HUES64 (cell line): Measurements from ENCODE around the gene ADAP1.

Source experiments
- H3K27ac ChIP-seq: 2 replicates; pipeline ENCODE4 v1.7.0; 2013; ENCODE audit warnings: low read depth, low read length, inconsistent platforms
- H3K27me3 ChIP-seq: 2 replicates; pipeline ENCODE4 v1.6.1; 2013; ENCODE audit warnings: mild to moderate bottlenecking, low read length; ENCODE audit not compliant: insufficient read depth
- H3K36me3 ChIP-seq: 2 replicates; pipeline ENCODE4 v1.6.1; 2013; ENCODE audit warnings: mild to moderate bottlenecking, low read length; ENCODE audit not compliant: insufficient read depth
- H3K4me1 ChIP-seq: 2 replicates; pipeline ENCODE4 v1.6.1; 2013; ENCODE audit warnings: mild to moderate bottlenecking, low read length, moderate library complexity; ENCODE audit not compliant: insufficient read depth
- H3K4me3 ChIP-seq: 2 replicates; pipeline ENCODE4 v1.5.1; 2013; ENCODE audit warnings: mild to moderate bottlenecking, low read length, moderate library complexity
- H3K9ac ChIP-seq: 2 replicates; pipeline ENCODE4 v1.6.1; 2013; ENCODE audit warnings: mild to moderate bottlenecking, low read depth, low read length
- H3K9me3 ChIP-seq: 2 replicates; pipeline ENCODE4 v1.6.1; 2013; ENCODE audit warnings: low read depth, low read length; ENCODE audit not compliant: insufficient read depth
- WGBS: fragments of 150-250, 120-280 bp; methylation state at CpG from one replicate; pipeline ENCODE4 v1.1.7; 2013; ENCODE audit warnings: missing lambda C conversion rate; 5-methylcytosine and 5-hydroxymethylcytosine counted together

The ADAP1 gene

GRCh38 chr7:986766-987751, 32.6 kb upstream of the ADAP1 start:
- H3K9ac ChIP-seq = no peak overlapping the region
- no peak overlapping the region for H3K27ac ChIP-seq

GRCh38 chr7:985915-986741, 31.6 kb upstream of the ADAP1 start:
- Histone ChIP-seq H3K9me3 (no peaks in the 10 kb centered on the region), H3K36me3 (no peaks in the 10 kb centered on the region), H3K27me3 (no peaks in the 10 kb centered on the region), H3K9ac (no peak overlapping the region), H3K4me1 (no peaks in the 10 kb centered on the region), H3K4me3 (no peak overlapping the region), H3K27ac (no peak overlapping the region)
- 89% methylated on average over 41 of the region's 41 CpGs for WGBS

More at GRCh38 chr7:986766-987751, 32.6 kb upstream of the ADAP1 start:
- H3K4me1 ChIP-seq = no peaks in the 10 kb centered on the region
- H3K27me3 ChIP-seq = no peaks in the 10 kb centered on the region
- no peaks in the 10 kb centered on the region for H3K36me3 ChIP-seq
- 95% methylated on average over 56 of the region's 56 CpGs for WGBS
- H3K9me3 ChIP-seq = no peaks in the 10 kb centered on the region
- no peak overlapping the region for H3K4me3 ChIP-seq

- Histone ChIP-seq H3K9ac (no peak overlapping the region), H3K4me3 (no peak overlapping the region), H3K4me1 (no peaks in the 10 kb centered on the region), H3K27ac (no peak overlapping the region), H3K27me3 (no peaks in the 10 kb centered on the region), H3K36me3 (no peaks in the 10 kb centered on the region), H3K9me3 (no peaks in the 10 kb centered on the region)
- 90% methylated on average over 16 of the region's 16 CpGs for WGBS
Observed at GRCh38 chr7:985127-985416, 30.6 kb upstream of the ADAP1 start.

- Histone ChIP-seq H3K4me3 (no peak overlapping the region), H3K4me1 (no peaks in the 10 kb centered on the region), H3K36me3 (no peaks in the 10 kb centered on the region), H3K27ac (no peak overlapping the region), H3K27me3 (no peaks in the 10 kb centered on the region), H3K9me3 (no peaks in the 10 kb centered on the region), H3K9ac (no peak overlapping the region)
- WGBS = 94% methylated on average over 39 of the region's 39 CpGs
Observed at GRCh38 chr7:984361-985126, 30.1 kb upstream of the ADAP1 start.

- Histone ChIP-seq H3K27ac (no peak overlapping the region), H3K9me3 (no peaks in the 10 kb centered on the region), H3K36me3 (no peaks in the 10 kb centered on the region), H3K4me1 (no peaks in the 10 kb centered on the region), H3K9ac (no peak overlapping the region), H3K27me3 (no peaks in the 10 kb centered on the region), H3K4me3 (no peak overlapping the region)
- WGBS = 93% methylated on average over 20 of the region's 20 CpGs
Observed at GRCh38 chr7:983616-984071, 29.2 kb upstream of the ADAP1 start.

GRCh38 chr7:983004-983615, 28.6 kb upstream of the ADAP1 start, which contains the start of gene CYP2W1:
CYP2W1 (plus strand) TSS chr7:983181; CDS start chr7:983212, 31 bp downstream.
- Histone ChIP-seq H3K4me1 (no peaks in the 10 kb centered on the region), H3K9ac (no peak within 1 kb of the TSS), H3K27me3 (no peaks in the 10 kb centered on the region), H3K27ac (no peak within 1 kb of the TSS), H3K9me3 (no peaks in the 10 kb centered on the region), H3K4me3 (no peak within 1 kb of the TSS), H3K36me3 (no peaks in the 10 kb centered on the region)
- 92% methylated on average over 34 of the region's 34 CpGs for WGBS

- no peak overlapping the region for H3K4me3 ChIP-seq
- no peaks in the 10 kb centered on the region for H3K9me3 ChIP-seq
- no peak overlapping the region for H3K9ac ChIP-seq
- H3K27ac ChIP-seq = no peak overlapping the region
- H3K27me3 ChIP-seq = no peaks in the 10 kb centered on the region
- no peaks in the 10 kb centered on the region for H3K36me3 ChIP-seq
- H3K4me1 ChIP-seq = no peaks in the 10 kb centered on the region
- 91% methylated on average over 10 of the region's 10 CpGs for WGBS
Observed at GRCh38 chr7:982511-983003, 28.1 kb upstream of the ADAP1 start.

- Histone ChIP-seq H3K4me3 (no peak overlapping the region), H3K27ac (no peak overlapping the region), H3K4me1 (no peaks in the 10 kb centered on the region), H3K9me3 (no peaks in the 10 kb centered on the region), H3K27me3 (no peaks in the 10 kb centered on the region), H3K9ac (no peak overlapping the region), H3K36me3 (no peaks in the 10 kb centered on the region)
- 95% methylated on average over 18 of the region's 19 CpGs for WGBS
Observed at GRCh38 chr7:981793-982510, 27.5 kb upstream of the ADAP1 start.

- H3K36me3 ChIP-seq = no peaks in the 10 kb centered on the region
- no peak overlapping the region for H3K27ac ChIP-seq
- H3K27me3 ChIP-seq = no peaks in the 10 kb centered on the region
- H3K9ac ChIP-seq = no peak overlapping the region
- no peaks in the 10 kb centered on the region for H3K9me3 ChIP-seq
- 81% methylated on average over 15 of the region's 15 CpGs for WGBS
- no peak overlapping the region for H3K4me3 ChIP-seq
- peaks cover 4% of the 10 kb centered on the region for H3K4me1 ChIP-seq
Observed at GRCh38 chr7:979886-980571, 25.5 kb upstream of the ADAP1 start.
